Endothelial cell of umbilical vein (primary cell): ENCODE measurements around the gene CATSPER4. TPM values are rescaled to one million over a fixed set of nuclear protein-coding genes. Genes with fewer than 3 reads are reported as not detected.

Source experiments
- BruUV-seq: library from RNA; stranded (reverse); fragments of 400-500 nt; replicated peaks from 2 replicates; lab custom pipeline; 2021; lab: Mats Ljungman, UMichigan
- CTCF ChIA-PET: fragments of 300-600, 350-600 bp; sonication (Branson Sonifier 250); formaldehyde crosslinking; loops from one replicate; lab custom pipeline; 2021; ENCODE audit warnings: antibody characterized with exemption, inconsistent platforms; lab: Charles Lee
- POLR2A ChIA-PET: fragments of 300-600, 350-600 bp; sonication (Branson Sonifier 250); formaldehyde crosslinking; loops from one replicate; lab custom pipeline; 2021; ENCODE audit warnings: antibody characterized with exemption, inconsistent platforms; lab: Charles Lee
- DNase-seq: peaks from one replicate; pipeline ENCODE4 v3.0.0-alpha.2; 2011; ENCODE audit warnings: low read depth, low spot score
- FAIRE-seq: peaks from 2 replicates; lab custom pipeline; 2011; peaks lifted over from hg19 to GRCh38; lab: Jason Lieb, UNC
- H2AFZ ChIP-seq: 2 replicates; pipeline ENCODE4 v1.6.0; 2012; ENCODE audit warnings: low read depth, low read length, control low read depth, inconsistent platforms
- H3K27ac ChIP-seq: 2 replicates; pipeline ENCODE4 v1.5.1; 2011; ENCODE audit warnings: low read depth, mild to moderate bottlenecking, control low read depth, low read length, moderate library complexity; ENCODE audit not compliant: insufficient read depth
- H3K27me3 ChIP-seq, 2 experiments: 2 replicates each; pipeline versions ENCODE4 v1.6.0 to v1.6.1; 2011; ENCODE audit warnings: low read length in 2 of 2, mixed read lengths in 1 of 2; ENCODE audit not compliant: control insufficient read depth in 2 of 2, insufficient read depth in 2 of 2
- H3K36me3 ChIP-seq, 2 experiments: 2 replicates in 1 of 2; 3 replicates in 1 of 2; pipeline ENCODE4 v1.5.1; 2011; ENCODE audit warnings: low read length in 2 of 2, mild to moderate bottlenecking in 1 of 2, moderate library complexity in 1 of 2; ENCODE audit not compliant: control insufficient read depth in 2 of 2, insufficient read depth in 2 of 2; ENCODE audit errors: extremely low read depth in 1 of 2
- H3K4me1 ChIP-seq: 3 replicates; pipeline ENCODE4 v1.5.1; 2011; ENCODE audit warnings: mild to moderate bottlenecking, low read length; ENCODE audit not compliant: control insufficient read depth, insufficient read depth; ENCODE audit errors: extremely low read depth
- H3K4me2 ChIP-seq: 2 replicates; pipeline ENCODE4 v1.6.1; 2011; ENCODE audit warnings: low read length, control low read depth, mixed read lengths; ENCODE audit not compliant: insufficient read depth
- H3K4me3 ChIP-seq, 3 experiments: fragments of 200-600 bp in 1 of 3; sonication (generic), shearing (Covaris generic) in 1 of 3; replicated peaks in 1 of 3; 2 replicates each; pipeline ENCODE4 v1.5.1; 2011 to 2016; ENCODE audit warnings: control low read depth in 3 of 3, low read length in 3 of 3, mild to moderate bottlenecking in 2 of 3, inconsistent platforms in 1 of 3, low read depth in 1 of 3, moderate library complexity in 1 of 3; ENCODE audit not compliant: insufficient read depth in 1 of 3
- H3K79me2 ChIP-seq: 2 replicates; pipeline ENCODE4 v1.6.0; 2012; ENCODE audit warnings: low read length, inconsistent platforms; ENCODE audit not compliant: control insufficient read depth, insufficient read depth
- H3K9ac ChIP-seq: replicated peaks from 2 replicates; pipeline ENCODE3; 2011; ENCODE audit warnings: low read length, control low read depth; ENCODE audit not compliant: insufficient read depth; ENCODE audit errors: extremely low read depth
- H3K9me1 ChIP-seq: replicated peaks from 3 replicates; pipeline ENCODE4 v1.6.0; 2011; ENCODE audit warnings: mild to moderate bottlenecking, low read length; ENCODE audit not compliant: control insufficient read depth, insufficient read depth; ENCODE audit errors: extremely low read depth
- H3K9me3 ChIP-seq: replicated peaks from 2 replicates; pipeline ENCODE4 v1.5.1; 2012; ENCODE audit warnings: low read length, inconsistent platforms; ENCODE audit not compliant: control insufficient read depth, insufficient read depth
- H4K20me1 ChIP-seq: replicated peaks from 2 replicates; pipeline ENCODE3; 2011; ENCODE audit warnings: mild to moderate bottlenecking, low read length; ENCODE audit not compliant: control insufficient read depth, insufficient read depth; ENCODE audit errors: extremely low read depth
- CTCF ChIP-seq, 2 donors: IDR thresholded peaks; 1 replicate in 1 of 2; 2 replicates in 1 of 2; pipeline ENCODE4 v1.5.1; 2011; ENCODE audit warnings: low read length in 2 of 2, mild to moderate bottlenecking in 2 of 2, moderate library complexity in 2 of 2, control low read depth in 1 of 2, inconsistent platforms in 1 of 2, low read depth in 1 of 2; ENCODE audit not compliant: insufficient read depth in 1 of 2; ENCODE audit errors: extremely low read depth in 1 of 2
- EZH2 ChIP-seq: IDR thresholded peaks from 2 replicates; pipeline ENCODE4 v1.6.1; 2012; ENCODE audit warnings: borderline replicate concordance, low read depth, mild to moderate bottlenecking, moderate library complexity, low read length, inconsistent platforms; ENCODE audit not compliant: severe bottlenecking
- FOS ChIP-seq: IDR thresholded peaks from 2 replicates; pipeline ENCODE4 v1.6.1; 2011; ENCODE audit warnings: mild to moderate bottlenecking, low read length, moderate library complexity, borderline replicate concordance; ENCODE audit not compliant: insufficient read depth
- GATA2 ChIP-seq: IDR thresholded peaks from 2 replicates; pipeline ENCODE4 v1.7.0; 2011; ENCODE audit warnings: low read depth, mild to moderate bottlenecking, moderate library complexity, mixed read lengths, low read length; ENCODE audit not compliant: insufficient read length, insufficient read depth
- JUN ChIP-seq: IDR thresholded peaks from 2 replicates; pipeline ENCODE4 v1.6.1; 2011; ENCODE audit warnings: borderline replicate concordance, low read depth; ENCODE audit not compliant: insufficient read length, insufficient read depth
- MAX ChIP-seq: IDR thresholded peaks from 2 replicates; pipeline ENCODE4 v1.6.1; 2011; ENCODE audit not compliant: insufficient read depth, insufficient read length
- POLR2A ChIP-seq: IDR thresholded peaks from 2 replicates; pipeline ENCODE4 v1.6.1; 2012; ENCODE audit warnings: low read depth, mild to moderate bottlenecking, control low read depth, low read length
- POLR2AphosphoS5 ChIP-seq: IDR thresholded peaks from 2 replicates; pipeline ENCODE4 v1.6.1; 2012; ENCODE audit warnings: low read depth, mild to moderate bottlenecking, control low read depth, low read length, moderate library complexity; ENCODE audit not compliant: insufficient read depth
- dilution Hi-C: fragments of 300-500 bp; cut with MboI; formaldehyde crosslinking; loops from one replicate; pipeline ENCODE4 v1.15.0; 2019; ENCODE audit warnings: low sequenced_read_pairs; ENCODE audit not compliant: extremely low pct_ligation_motif_present
- intact Hi-C: fragments of 100-400 bp; cut with micrococcal nuclease; formaldehyde crosslinking; loops from one replicate; pipeline ENCODE4 v1.10.0; 2022
- polyA plus RNA-seq, 4 experiments: library from polyadenylated mRNA; depleted of rRNA in 3 of 4; stranded (reverse) in 3 of 4; unstranded in 1 of 4; fragments of >200 nt; gene quantifications; 2 replicates each; pipeline versions ENCODE4 v1.2.1 to v1.2.3, GENCODE V29; 2011 to 2012; ENCODE audit warnings: missing spikeins in 1 of 4
- total RNA-seq: library from RNA; stranded (reverse); gene quantifications from 2 replicates; pipeline ENCODE4 v1.2.3, GENCODE V29; 2021

CATSPER4 gene
- total and polyA plus RNA-seq, 2 donors (not counting 3 experiments of a cell fraction or from before 2014, with no cell fraction given) = not detected

GRCh38 chr1:26234644-26235370, 44.4 kb downstream of the CATSPER4 start:
- H3K79me2 ChIP-seq = peaks cover 49% of the 10 kb centered on the region
- intact Hi-C loops = loop anchor here (1.0 to 2.0 kb wide), 4 partner anchors 42 to 200 kb away; partner anchors contain the start of gene ZNF593
- peak; percentile 54 for DNase-seq

More at GRCh38 chr1:26234644-26235370, 44.4 kb downstream of the CATSPER4 start:
- Histone ChIP-seq H3K9me1 (no peaks in the 10 kb centered on the region), H2AFZ (peak overlapping the region; percentile 73), H3K27ac (peak overlapping the region; percentile 9), H3K36me3 (no peaks in the 10 kb centered on the region), H3K9ac (peak overlapping the region; percentile 66), H3K4me2 (peak overlapping the region; percentile 77), H3K4me1 (peaks cover 12% of the 10 kb centered on the region), H3K27me3 (no peaks in the 10 kb centered on the region), H3K4me3 (peak overlapping the region; percentile 35 to 78 (median 65)), H3K9me3 (no peaks in the 10 kb centered on the region), H4K20me1 (no peaks in the 10 kb centered on the region)
- POLR2A ChIA-PET = interaction anchor here (0.6 to 1.0 kb wide), 3 partner anchors 51 to 172 kb away, joined by 3 read pairs; no protein-coding TSS in a partner anchor
- dilution Hi-C loops = no loop called here
- FAIRE-seq = peak; percentile 72
- CTCF ChIA-PET = interaction anchor here (0.6 to 3.7 kb wide), 34 partner anchors 9 to 237 kb away, joined by 3 to 44 read pairs (median 6); partner anchors contain the start of genes C1orf232, CATSPER4, PAFAH2 and SH3BGRL3
- no TSS peak for BruUV-seq
- TF ChIP-seq JUN = no peak
- TF ChIP-seq GATA2 = no peak
- TF ChIP-seq MAX = no peak
- TF ChIP-seq POLR2A = no peak
- TF ChIP-seq POLR2AphosphoS5 = peak; percentile 21
- TF ChIP-seq FOS = no peak
- no peak for TF ChIP-seq EZH2
- TF ChIP-seq CTCF (IDR thresholded peaks at IDR 0.05; ENCODE audit: extremely low read depth in 1 of 2, insufficient read depth in 1 of 2, low read depth in 1 of 2, low read length in 2 of 2) = no peak
